HT-29 (cell line): ENCODE results near the gene IER2. TPM values are rescaled to one million over a fixed set of nuclear protein-coding genes. Genes with fewer than 3 reads are reported as not detected.
"Not testable (repeated sequence)": the region's sequence is repeated elsewhere in the genome, so short reads cannot be mapped to it uniquely, and the experiment has no call there.

Experiments used
- DNase-seq: peaks from one replicate; pipeline ENCODE4 v3.0.0-alpha.2; 2015; ENCODE audit warnings: low spot score
- total RNA-seq: library from RNA; depleted of rRNA; stranded (reverse); fragments of >200 nt; shearing (Covaris generic); gene quantifications from 2 replicates; pipeline ENCODE4 v1.2.3, GENCODE V29; 2014; rRNA removed

The IER2 gene
- total RNA-seq, 1 experiment from 2014 or later = 159 TPM

- peak; percentile 68 for DNase-seq
These were observed 45.5 kb downstream of the IER2 start for GRCh38 chr19:13195678-13196077.

DNA sequence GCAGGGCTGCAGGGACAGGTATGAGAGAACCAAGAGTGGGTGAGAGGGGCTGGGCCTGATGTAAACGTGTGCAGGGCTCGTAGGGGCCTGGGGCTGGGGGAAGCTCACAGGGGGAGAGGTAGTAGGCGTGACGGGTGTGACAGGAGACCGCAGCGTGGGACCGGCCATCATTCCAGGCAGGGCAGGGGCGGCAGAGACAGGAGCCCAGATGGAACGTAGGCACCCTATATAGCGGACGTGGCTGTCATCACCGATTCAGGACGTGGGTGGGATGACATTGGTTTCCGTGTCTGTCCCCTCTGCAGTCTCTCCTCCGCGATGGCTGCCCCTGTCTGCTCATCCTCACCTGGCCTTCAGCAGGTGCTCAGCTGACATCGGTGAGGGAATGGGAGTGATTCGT lies 48.4 kb downstream of the IER2 start:
- DNase-seq = no peak

DNA sequence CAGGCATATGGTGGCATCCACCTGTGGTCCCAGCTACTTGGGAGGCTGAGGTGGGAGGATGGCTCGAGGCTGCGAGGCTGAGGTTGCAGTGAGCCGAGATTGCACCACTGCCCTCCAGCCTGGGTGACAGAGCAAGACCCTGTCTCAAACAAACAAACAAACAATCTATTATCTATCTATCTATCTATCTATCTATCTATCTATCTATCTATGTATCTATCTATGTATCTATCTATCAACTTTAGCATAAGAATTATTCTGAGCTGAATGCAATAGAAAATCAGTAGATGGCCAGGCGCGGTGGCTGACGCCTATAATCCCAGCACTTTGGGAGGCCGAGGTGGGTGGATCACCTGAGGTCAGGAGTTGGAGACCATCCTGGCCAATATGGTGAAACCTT lies 51.9 kb downstream of the IER2 start:
- DNase-seq = not testable (repeated sequence)

Other genes starting within 250 kb of the IER2 start
- gene SYCE2, start 231.1 kb upstream of the IER2 start, total RNA-seq = not detected in 2 replicates
- 84.6 and 96.2 TPM in 2 replicates for gene FARSA, start 216.7 kb upstream of the IER2 start, total RNA-seq
- 803 and 831 TPM in 2 replicates for gene CALR, start 211.8 kb upstream of the IER2 start, total RNA-seq
- 217 TPM in 2 replicates for gene RAD23A, start 204.5 kb upstream of the IER2 start, total RNA-seq
- gene GADD45GIP1, start 193.2 kb upstream of the IER2 start, total RNA-seq = 75.2 and 80.9 TPM in 2 replicates
- 0.31 TPM in 1 of 2 replicates, not detected in the other for gene DAND5, start 180.8 kb upstream of the IER2 start, total RNA-seq
- gene NFIX, start 154.9 kb upstream of the IER2 start, total RNA-seq = 22.4 and 32.3 TPM in 2 replicates
- gene LYL1, start 47.6 kb upstream of the IER2 start, total RNA-seq = 1.8 and 2.5 TPM in 2 replicates
- 52.8 and 59.8 TPM in 2 replicates for gene TRMT1, start 33.7 kb upstream of the IER2 start, total RNA-seq
- gene NACC1, start 32.1 kb upstream of the IER2 start, total RNA-seq = 130 and 133 TPM in 2 replicates
- 86.0 and 102 TPM in 2 replicates for gene STX10, start within 50 bp of the IER2 start, total RNA-seq